SK-N-SH (cell line): ENCODE data around the gene WDR62. TPM values are rescaled to one million over a fixed set of nuclear protein-coding genes. Genes with fewer than 3 reads are reported as not detected.

Experiments used
- CTCF ChIA-PET: fragments of 300-600, 350-600 bp; formaldehyde crosslinking; extraction: SDS; loops from one replicate; lab custom pipeline; 2021; lab: Yijun Ruan, JAX
- POLR2A ChIA-PET: fragments of 350-600 bp; sonication (Branson Sonifier 250); formaldehyde crosslinking; extraction: SDS; loops from one replicate; lab custom pipeline; 2020; ENCODE audit warnings: antibody characterized with exemption, inconsistent platforms; lab: Yijun Ruan, JAX
- DNase-seq: peaks from one replicate; pipeline ENCODE4 v3.0.0; 2012
- H2AFZ ChIP-seq: fragments of 200-600 bp; sonication (generic); 2 replicates; pipeline ENCODE4 v1.8.1; 2016; ENCODE audit warnings: antibody characterized with exemption, mild to moderate bottlenecking, low read depth
- H3F3A ChIP-seq: fragments of 200-600 bp; sonication (generic); replicated peaks from 2 replicates; pipeline ENCODE3; 2016; ENCODE audit warnings: antibody characterized with exemption, mild to moderate bottlenecking; ENCODE audit not compliant: insufficient read depth
- H3K27ac ChIP-seq, 2 experiments: fragments of 200-500 bp in 1 of 2; fragments of 200-600 bp in 1 of 2; sonication (Bioruptor generic) in 1 of 2; sonication (generic), shearing (Covaris generic) in 1 of 2; 2 replicates each; pipeline versions ENCODE4 v1.5.1 to v1.6.1; 2014 to 2016; ENCODE audit warnings: low read depth in 2 of 2, inconsistent platforms in 1 of 2, low read length in 1 of 2, mild to moderate bottlenecking in 1 of 2, mixed read lengths in 1 of 2
- H3K27me3 ChIP-seq: fragments of 200-600 bp; sonication (generic), shearing (Covaris generic); 2 replicates; pipeline ENCODE4 v1.6.1; 2016; ENCODE audit warnings: mixed run types; ENCODE audit not compliant: insufficient read depth
- H3K36me3 ChIP-seq, 2 experiments: fragments of 200-500 bp in 1 of 2; fragments of 200-600 bp in 1 of 2; sonication (Bioruptor generic) in 1 of 2; sonication (generic) in 1 of 2; replicated peaks in 1 of 2; 2 replicates each; pipeline versions ENCODE3 to v1.5.1; 2014 to 2016; ENCODE audit warnings: low read length in 1 of 2, mild to moderate bottlenecking in 1 of 2; ENCODE audit not compliant: insufficient read depth in 2 of 2, control insufficient read depth in 1 of 2
- H3K4me1 ChIP-seq, 2 experiments: fragments of 200-500 bp in 1 of 2; fragments of 200-600 bp in 1 of 2; sonication (Bioruptor generic) in 1 of 2; sonication (generic), shearing (Covaris generic) in 1 of 2; 2 replicates each; pipeline versions ENCODE4 v1.5.1 to v1.6.1; 2014 to 2016; ENCODE audit warnings: low read depth in 1 of 2, low read length in 1 of 2, mixed run types in 1 of 2; ENCODE audit not compliant: insufficient read depth in 2 of 2, control insufficient read depth in 1 of 2
- H3K4me2 ChIP-seq: fragments of 200-600 bp; sonication (generic), shearing (Covaris generic); 2 replicates; pipeline ENCODE4 v1.6.1; 2017; ENCODE audit warnings: mixed run types
- H3K4me3 ChIP-seq, 2 experiments: fragments of 200-500 bp in 1 of 2; fragments of 200-600 bp in 1 of 2; sonication (Bioruptor generic) in 1 of 2; sonication (generic), shearing (Covaris generic) in 1 of 2; 2 replicates each; pipeline versions ENCODE4 v1.5.1 to v1.8.1; 2014 to 2016; ENCODE audit warnings: low read depth in 2 of 2, inconsistent platforms in 1 of 2, low read length in 1 of 2, mild to moderate bottlenecking in 1 of 2, mixed read lengths in 1 of 2, moderate library complexity in 1 of 2
- H3K79me2 ChIP-seq: fragments of 200-600 bp; sonication (generic); 2 replicates; pipeline ENCODE4 v1.8.1; 2017; ENCODE audit warnings: mild to moderate bottlenecking; ENCODE audit not compliant: insufficient read depth
- H3K9ac ChIP-seq: fragments of 200-600 bp; sonication (generic); 2 replicates; pipeline ENCODE4 v1.6.1; 2017; ENCODE audit warnings: mixed run types
- H3K9me2 ChIP-seq: fragments of 200-600 bp; sonication (generic); 2 replicates; pipeline ENCODE4 v1.6.1; 2017; ENCODE audit warnings: mixed run types
- H3K9me3 ChIP-seq: fragments of 200-600 bp; sonication (generic); 2 replicates; pipeline ENCODE4 v1.6.1; 2017; ENCODE audit warnings: mixed run types, mild to moderate bottlenecking, moderate library complexity
- H4K20me1 ChIP-seq: fragments of 200-600 bp; sonication (generic); 2 replicates; pipeline ENCODE4 v1.6.1; 2017; ENCODE audit warnings: mild to moderate bottlenecking, mixed run types; ENCODE audit not compliant: insufficient read depth
- ELF1 ChIP-seq: IDR thresholded peaks from 2 replicates; pipeline ENCODE4 v1.4.0; 2012
- EP300 ChIP-seq, 2 experiments: IDR thresholded peaks; 2 replicates each; pipeline versions ENCODE4 v1.4.0 to v1.6.1; 2012; ENCODE audit warnings: borderline replicate concordance in 1 of 2, low read depth in 1 of 2, low read length in 1 of 2
- EZH2phosphoT487 ChIP-seq: fragments of 200-600 bp; sonication (generic); IDR thresholded peaks from 2 replicates; pipeline ENCODE4 v1.6.1; 2017; ENCODE audit warnings: low read depth, mixed run types, mild to moderate bottlenecking, antibody characterized with exemption, moderate library complexity, borderline replicate concordance
- FOSL2 ChIP-seq: IDR thresholded peaks from 2 replicates; pipeline ENCODE4 v1.4.0; 2012; ENCODE audit warnings: low read depth, mild to moderate bottlenecking, moderate library complexity, borderline replicate concordance
- FOXJ3 ChIP-seq: sonication (generic); formaldehyde crosslinking; IDR thresholded peaks from 2 replicates; pipeline ENCODE4 v1.5.1; 2020; ENCODE audit warnings: mild to moderate bottlenecking, missing genetic modification reagents
- GABPA ChIP-seq: IDR thresholded peaks from 2 replicates; pipeline ENCODE4 v1.4.0; 2012; ENCODE audit warnings: low read depth, mild to moderate bottlenecking
- JUND ChIP-seq: IDR thresholded peaks from 2 replicates; pipeline ENCODE4 v1.4.0; 2012
- MEF2A ChIP-seq: IDR thresholded peaks from 2 replicates; pipeline ENCODE4 v1.4.0; 2012; ENCODE audit warnings: low read depth, borderline replicate concordance
- MXI1 ChIP-seq: IDR thresholded peaks from 2 replicates; pipeline ENCODE4 v1.6.1; 2012; ENCODE audit warnings: mild to moderate bottlenecking, low read depth, low read length, improper control_type of control experiment
- NRF1 ChIP-seq: IDR thresholded peaks from 2 replicates; pipeline ENCODE4 v1.6.1; 2012; ENCODE audit warnings: low read depth, mild to moderate bottlenecking, low read length
- POLR2AphosphoS5 ChIP-seq: IDR thresholded peaks from 2 replicates; pipeline ENCODE4 v1.6.1; 2012; ENCODE audit warnings: low read depth, low read length
- RAD21 ChIP-seq: IDR thresholded peaks from 2 replicates; pipeline ENCODE4 v1.6.1; 2012; ENCODE audit warnings: mild to moderate bottlenecking, low read length
- RCOR1 ChIP-seq: fragments of 150-350 bp; IDR thresholded peaks from 2 replicates; pipeline ENCODE4 v1.6.1; 2017; ENCODE audit warnings: antibody characterized with exemption, low read length
- RXRA ChIP-seq: IDR thresholded peaks from 2 replicates; pipeline ENCODE4 v1.4.0; 2012; ENCODE audit warnings: low read depth, mild to moderate bottlenecking, borderline replicate concordance
- TCF12 ChIP-seq: IDR thresholded peaks from 2 replicates; pipeline ENCODE4 v1.4.0; 2012
- YY1 ChIP-seq: IDR thresholded peaks from 2 replicates; pipeline ENCODE4 v1.4.0; 2012; ENCODE audit warnings: low read depth, mild to moderate bottlenecking
- WGBS: methylation state at CpG from one replicate; pipeline ENCODE4 v1.1.6; 2017; ENCODE audit warnings: low lambda C conversion rate; 5-methylcytosine and 5-hydroxymethylcytosine counted together
- polyA plus RNA-seq, 3 experiments: library from polyadenylated mRNA; depleted of rRNA; stranded (reverse); fragments of >200 nt; gene quantifications; 2 replicates each; pipeline ENCODE4 v1.2.3, GENCODE V29; 2012
- TF ChIP-seq, protein P1 (sequence below): IDR thresholded peaks from 2 replicates; pipeline ENCODE4; 2012
- TF ChIP-seq, protein P2 (sequence below): IDR thresholded peaks from 2 replicates; pipeline ENCODE4 v1.6.1; 2012; ENCODE audit warnings: mild to moderate bottlenecking, low read depth, low read length, moderate library complexity
- TF ChIP-seq, protein P3 (sequence below): IDR thresholded peaks from 2 replicates; pipeline ENCODE4 v1.4.0; 2012; ENCODE audit warnings: low read depth

The WDR62 gene
- polyA plus RNA-seq, 1 of the 3 experiments (the other 2 are of a cell fraction): 5.3 TPM

DNA sequence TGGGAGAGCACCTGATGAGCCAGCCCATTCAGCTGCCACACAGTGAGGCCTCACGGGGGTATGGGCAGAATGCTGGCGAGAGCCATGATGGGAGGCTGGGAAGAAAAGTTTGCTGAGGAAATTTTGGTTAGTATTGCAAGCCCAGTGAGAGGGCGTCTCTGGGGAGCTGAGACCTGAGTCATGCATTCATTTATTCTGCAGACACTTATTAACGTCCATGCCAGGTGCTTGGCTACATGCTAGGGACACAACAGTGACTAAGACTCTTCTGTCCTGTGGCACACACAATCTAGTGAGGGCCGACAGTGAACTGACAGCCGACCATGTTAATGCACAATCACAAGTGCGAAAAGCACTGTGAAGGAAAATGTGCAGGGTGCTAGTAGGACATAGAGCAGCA lies 27.2 kb downstream of the WDR62 start:
- H3F3A ChIP-seq: no peaks in the 10 kb centered on the region
- POLR2A ChIA-PET: no interaction called here
- no peaks in the 10 kb centered on the region for H4K20me1 ChIP-seq
- 86% methylated on average over 7 of the region's 7 CpGs for WGBS
- no peak overlapping the region for H3K27ac ChIP-seq
- H3K4me2 ChIP-seq: no peak overlapping the region
- TF ChIP-seq RAD21 (no peak), POLR2AphosphoS5 (no peak)
- TF ChIP-seq, all 33 proteins: peak for 0
- Histone ChIP-seq H3K27me3 (no peaks in the 10 kb centered on the region), H3K4me1 (no peaks in the 10 kb centered on the region), H3K9me2 (no peaks in the 10 kb centered on the region), H3K9me3 (no peaks in the 10 kb centered on the region), H3K4me3 (no peak overlapping the region), H2AFZ (no peak overlapping the region), H3K36me3 (peaks cover 9 to 15% of the 10 kb centered on the region in 2 experiments), H3K79me2 (no peaks in the 10 kb centered on the region), H3K9ac (no peak overlapping the region)
- no peak for DNase-seq
- CTCF ChIA-PET: no interaction called here

DNA sequence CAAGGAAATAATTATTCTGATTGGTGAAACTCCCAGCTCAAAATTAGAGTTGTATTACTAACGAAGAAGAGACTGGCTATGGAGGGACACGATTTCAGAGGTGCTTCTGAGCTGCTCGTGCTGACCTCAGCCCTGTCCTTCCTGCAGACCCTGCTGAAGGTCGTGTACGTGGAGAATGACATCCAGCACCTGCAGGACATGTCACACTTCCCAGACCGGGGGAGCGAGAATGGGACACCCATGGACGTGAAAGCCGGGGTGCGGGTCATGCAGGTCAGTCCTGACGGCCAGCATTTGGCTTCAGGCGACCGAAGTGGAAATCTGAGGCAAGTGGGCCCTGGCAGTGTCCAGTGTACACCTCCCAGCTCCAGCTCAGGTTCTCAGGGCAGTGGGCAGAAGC lies 28.2 kb downstream of the WDR62 start:
- Histone ChIP-seq H3F3A (no peaks in the 10 kb centered on the region), H3K4me1 (no peaks in the 10 kb centered on the region), H3K4me2 (no peak overlapping the region), H3K4me3 (no peak overlapping the region), H2AFZ (no peak overlapping the region), H3K27ac (no peak overlapping the region), H3K27me3 (no peaks in the 10 kb centered on the region), H3K79me2 (no peaks in the 10 kb centered on the region), H3K36me3 (peaks cover 9 to 15% of the 10 kb centered on the region in 2 experiments), H4K20me1 (no peaks in the 10 kb centered on the region), H3K9me3 (no peaks in the 10 kb centered on the region), H3K9me2 (no peaks in the 10 kb centered on the region), H3K9ac (no peak overlapping the region)
- POLR2A ChIA-PET: no interaction called here
- TF ChIP-seq MEF2A (no peak), EP300 (IDR thresholded peaks at IDR 0.05; ENCODE audit: borderline replicate concordance in 1 of 2, low read depth in 1 of 2, low read length in 1 of 2) (no peak)
- DNase-seq: no peak
- 92% methylated on average over 9 of the region's 13 CpGs for WGBS
- CTCF ChIA-PET: no interaction called here

DNA sequence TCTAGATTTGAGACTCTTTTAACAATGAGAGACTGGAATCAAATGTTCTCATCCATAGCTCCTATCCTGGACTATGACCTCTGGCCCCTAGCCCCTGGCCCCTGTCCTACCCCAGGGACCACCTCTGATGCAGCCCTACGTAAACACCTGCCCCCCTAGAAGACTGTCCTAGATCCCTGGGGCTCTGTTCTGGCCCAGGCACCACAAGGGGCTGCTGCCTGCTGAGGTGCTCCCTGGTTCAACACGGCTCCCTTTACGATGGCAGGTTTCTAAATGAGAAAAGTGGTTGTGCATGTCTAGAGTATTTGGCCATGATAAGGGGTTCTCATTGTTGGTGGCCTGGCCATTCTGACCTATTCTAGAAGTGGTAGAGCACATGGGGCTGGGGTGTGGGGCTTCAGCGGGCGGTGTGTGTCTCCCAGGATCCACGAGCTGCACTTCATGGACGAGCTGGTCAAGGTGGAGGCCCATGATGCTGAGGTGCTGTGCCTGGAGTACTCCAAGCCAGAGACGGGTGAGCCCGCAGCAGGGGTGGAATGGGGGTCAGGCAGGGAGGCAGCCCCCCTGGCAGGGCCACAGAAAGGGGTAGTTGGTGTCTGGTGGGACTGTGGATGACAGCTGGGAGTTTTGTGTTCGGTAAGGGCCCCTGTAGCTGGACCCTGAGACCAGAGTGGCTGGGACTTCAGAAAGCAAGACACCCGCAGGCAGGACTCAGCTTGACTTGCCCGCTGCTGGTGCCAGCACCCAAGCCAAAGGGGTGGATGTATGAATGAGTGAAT lies 29.7 kb downstream of the WDR62 start:
- Histone ChIP-seq H3K4me2 (no peak overlapping the region), H3K4me3 (no peak overlapping the region), H3K9ac (no peak overlapping the region), H3K27ac (no peak overlapping the region), H2AFZ (no peak overlapping the region), H3K36me3 (peaks cover 9 to 15% of the 10 kb centered on the region in 2 experiments), H3K4me1 (no peaks in the 10 kb centered on the region), H4K20me1 (no peaks in the 10 kb centered on the region), H3F3A (no peaks in the 10 kb centered on the region), H3K9me3 (no peaks in the 10 kb centered on the region), H3K9me2 (no peaks in the 10 kb centered on the region), H3K27me3 (no peaks in the 10 kb centered on the region), H3K79me2 (no peaks in the 10 kb centered on the region)
- WGBS: 97% methylated on average over 12 of the region's 12 CpGs
- no peak for DNase-seq
- ChIA-PET CTCF (interaction anchor here (0.8 kb wide), 1 partner anchor 23 kb away, joined by 3 read pairs; no protein-coding TSS in a partner anchor), POLR2A (no interaction called here)
- no peak for TF ChIP-seq RXRA
- TF ChIP-seq, protein P1, sequence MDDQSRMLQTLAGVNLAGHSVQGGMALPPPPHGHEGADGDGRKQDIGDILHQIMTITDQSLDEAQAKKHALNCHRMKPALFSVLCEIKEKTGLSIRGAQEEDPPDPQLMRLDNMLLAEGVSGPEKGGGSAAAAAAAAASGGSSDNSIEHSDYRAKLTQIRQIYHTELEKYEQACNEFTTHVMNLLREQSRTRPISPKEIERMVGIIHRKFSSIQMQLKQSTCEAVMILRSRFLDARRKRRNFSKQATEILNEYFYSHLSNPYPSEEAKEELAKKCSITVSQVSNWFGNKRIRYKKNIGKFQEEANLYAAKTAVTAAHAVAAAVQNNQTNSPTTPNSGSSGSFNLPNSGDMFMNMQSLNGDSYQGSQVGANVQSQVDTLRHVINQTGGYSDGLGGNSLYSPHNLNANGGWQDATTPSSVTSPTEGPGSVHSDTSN: no peak
- TF ChIP-seq RCOR1: no peak
- no peak for TF ChIP-seq FOXJ3 (CRISPR knock-in tag)
- no peak for TF ChIP-seq EP300 (IDR thresholded peaks at IDR 0.05; ENCODE audit: borderline replicate concordance in 1 of 2, low read depth in 1 of 2, low read length in 1 of 2)
- TF ChIP-seq YY1: no peak
- no peak for TF ChIP-seq JUND
- TF ChIP-seq ELF1: no peak
- TF ChIP-seq, protein P2, sequence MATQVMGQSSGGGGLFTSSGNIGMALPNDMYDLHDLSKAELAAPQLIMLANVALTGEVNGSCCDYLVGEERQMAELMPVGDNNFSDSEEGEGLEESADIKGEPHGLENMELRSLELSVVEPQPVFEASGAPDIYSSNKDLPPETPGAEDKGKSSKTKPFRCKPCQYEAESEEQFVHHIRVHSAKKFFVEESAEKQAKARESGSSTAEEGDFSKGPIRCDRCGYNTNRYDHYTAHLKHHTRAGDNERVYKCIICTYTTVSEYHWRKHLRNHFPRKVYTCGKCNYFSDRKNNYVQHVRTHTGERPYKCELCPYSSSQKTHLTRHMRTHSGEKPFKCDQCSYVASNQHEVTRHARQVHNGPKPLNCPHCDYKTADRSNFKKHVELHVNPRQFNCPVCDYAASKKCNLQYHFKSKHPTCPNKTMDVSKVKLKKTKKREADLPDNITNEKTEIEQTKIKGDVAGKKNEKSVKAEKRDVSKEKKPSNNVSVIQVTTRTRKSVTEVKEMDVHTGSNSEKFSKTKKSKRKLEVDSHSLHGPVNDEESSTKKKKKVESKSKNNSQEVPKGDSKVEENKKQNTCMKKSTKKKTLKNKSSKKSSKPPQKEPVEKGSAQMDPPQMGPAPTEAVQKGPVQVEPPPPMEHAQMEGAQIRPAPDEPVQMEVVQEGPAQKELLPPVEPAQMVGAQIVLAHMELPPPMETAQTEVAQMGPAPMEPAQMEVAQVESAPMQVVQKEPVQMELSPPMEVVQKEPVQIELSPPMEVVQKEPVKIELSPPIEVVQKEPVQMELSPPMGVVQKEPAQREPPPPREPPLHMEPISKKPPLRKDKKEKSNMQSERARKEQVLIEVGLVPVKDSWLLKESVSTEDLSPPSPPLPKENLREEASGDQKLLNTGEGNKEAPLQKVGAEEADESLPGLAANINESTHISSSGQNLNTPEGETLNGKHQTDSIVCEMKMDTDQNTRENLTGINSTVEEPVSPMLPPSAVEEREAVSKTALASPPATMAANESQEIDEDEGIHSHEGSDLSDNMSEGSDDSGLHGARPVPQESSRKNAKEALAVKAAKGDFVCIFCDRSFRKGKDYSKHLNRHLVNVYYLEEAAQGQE: no peak
- no peak for TF ChIP-seq MXI1
- no peak for TF ChIP-seq NRF1
- no peak for TF ChIP-seq GABPA
- TF ChIP-seq, protein P3, sequence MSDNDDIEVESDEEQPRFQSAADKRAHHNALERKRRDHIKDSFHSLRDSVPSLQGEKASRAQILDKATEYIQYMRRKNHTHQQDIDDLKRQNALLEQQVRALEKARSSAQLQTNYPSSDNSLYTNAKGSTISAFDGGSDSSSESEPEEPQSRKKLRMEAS: no peak
- TF ChIP-seq TCF12: no peak
- no peak for TF ChIP-seq FOSL2
- TF ChIP-seq EZH2phosphoT487: no peak
